ENCODE results near the gene PTPRK.

Gene PTPRK

GRCh38 chr6:128135325-128135724 lies 385.1 kb downstream of the PTPRK start:
- DNase-seq (ENCODE audit: low read depth) = no peak

- DNase-seq (ENCODE audit: low read depth) = no peak
Measured at GRCh38 chr6:128131566-128131965, 388.8 kb downstream of the PTPRK start.

- DNase-seq (ENCODE audit: low read depth) = no peak
Measured at GRCh38 chr6:128131036-128131435, 389.4 kb downstream of the PTPRK start.

- no peak for DNase-seq (ENCODE audit: low read depth)
Measured at GRCh38 chr6:128129679-128130078, 390.7 kb downstream of the PTPRK start.

GRCh38 chr6:128127650-128128049 lies 392.7 kb downstream of the PTPRK start:
- DNase-seq (ENCODE audit: low read depth) = no peak

GRCh38 chr6:128124713-128125112 lies 395.7 kb downstream of the PTPRK start:
- no peak for DNase-seq (ENCODE audit: low read depth)

GRCh38 chr6:128121610-128122009 lies 398.8 kb downstream of the PTPRK start:
- DNase-seq (ENCODE audit: low read depth) = no peak

- no peak for DNase-seq (ENCODE audit: low read depth)
Measured at GRCh38 chr6:128121190-128121589, 399.2 kb downstream of the PTPRK start.

GRCh38 chr6:128118401-128118800 lies 402.0 kb downstream of the PTPRK start:
- no peak for DNase-seq (ENCODE audit: low read depth)

GRCh38 chr6:128117916-128118315 lies 402.5 kb downstream of the PTPRK start:
- DNase-seq (ENCODE audit: low read depth) = no peak

- no peak for DNase-seq (ENCODE audit: low read depth)
Measured at GRCh38 chr6:128114164-128114563, 406.2 kb downstream of the PTPRK start.

- DNase-seq (ENCODE audit: low read depth) = no peak
Measured at GRCh38 chr6:128112494-128112893, 407.9 kb downstream of the PTPRK start.

GRCh38 chr6:128111096-128111495 lies 409.3 kb downstream of the PTPRK start:
- no peak for DNase-seq (ENCODE audit: low read depth)

- DNase-seq (ENCODE audit: low read depth) = no peak
Measured at GRCh38 chr6:128107682-128108081, 412.7 kb downstream of the PTPRK start.

GRCh38 chr6:128099571-128100197 lies 420.7 kb downstream of the PTPRK start:
- no peak for DNase-seq (ENCODE audit: low read depth)

- no peak for DNase-seq (ENCODE audit: low read depth)
Measured at GRCh38 chr6:128098000-128098581, 422.3 kb downstream of the PTPRK start.

- DNase-seq (ENCODE audit: low read depth) = no peak
Measured at GRCh38 chr6:128097009-128097408, 423.4 kb downstream of the PTPRK start.

GRCh38 chr6:128095362-128095761 lies 425.0 kb downstream of the PTPRK start:
- DNase-seq (ENCODE audit: low read depth) = no peak

- DNase-seq (ENCODE audit: low read depth) = no peak
Measured at GRCh38 chr6:128079021-128079420, 441.4 kb downstream of the PTPRK start.

- DNase-seq (ENCODE audit: low read depth) = no peak
Measured at GRCh38 chr6:128078276-128078675, 442.1 kb downstream of the PTPRK start.

GRCh38 chr6:128076843-128077242 lies 443.6 kb downstream of the PTPRK start:
- DNase-seq (ENCODE audit: low read depth) = no peak

- DNase-seq (ENCODE audit: low read depth) = no peak
Measured at GRCh38 chr6:128074567-128074966, 445.8 kb downstream of the PTPRK start.

- DNase-seq (ENCODE audit: low read depth) = no peak
Measured at GRCh38 chr6:128073389-128073788, 447.0 kb downstream of the PTPRK start.

GRCh38 chr6:128071212-128071611 lies 449.2 kb downstream of the PTPRK start:
- no peak for DNase-seq (ENCODE audit: low read depth)

Measured in activated T-cell treated with anti-CD3 and anti-CD28 coated beads for 48 hours (primary cell).